RWPE2 (cell line): ENCODE data around the gene RPGRIP1L.
"Not testable (repeated sequence)": the region's sequence is repeated elsewhere in the genome, so short reads cannot be mapped to it uniquely, and the experiment has no call there.

Experiments
- ATAC-seq: fragments of 200-7000 bp; cut with Tn5 transposase; 3 replicates; pipeline ENCODE4 v1.9.1; 2021; ENCODE audit warnings: low read depth
- DNase-seq: peaks from one replicate; pipeline ENCODE4 v3.0.0-alpha.2; 2020; ENCODE audit warnings: low spot score
- H3K27ac ChIP-seq: fragments of 450-650 bp; 2 replicates; pipeline ENCODE4 v1.5.1; 2017; ENCODE audit warnings: mild to moderate bottlenecking; ENCODE audit not compliant: poor library complexity, severe bottlenecking
- H3K27me3 ChIP-seq: fragments of 250-450 bp; sonication (Bioruptor Pico); 2 replicates; pipeline ENCODE4 v1.5.1; 2021; ENCODE audit warnings: mild to moderate bottlenecking, moderate library complexity; ENCODE audit not compliant: insufficient read depth, poor library complexity, severe bottlenecking
- H3K36me3 ChIP-seq: fragments of 250-450 bp; sonication (Bioruptor Pico); 2 replicates; pipeline ENCODE4 v1.5.1; 2020; ENCODE audit warnings: low read depth, mild to moderate bottlenecking, moderate library complexity
- H3K4me1 ChIP-seq: fragments of 250-450 bp; sonication (Bioruptor Pico); 2 replicates; pipeline ENCODE4 v1.5.1; 2021; ENCODE audit warnings: mild to moderate bottlenecking, moderate library complexity; ENCODE audit not compliant: insufficient read depth, poor library complexity, severe bottlenecking
- H3K4me3 ChIP-seq: fragments of 250-450 bp; sonication (Bioruptor Pico); 2 replicates; pipeline ENCODE4 v1.5.1; 2021; ENCODE audit warnings: mild to moderate bottlenecking, moderate library complexity; ENCODE audit not compliant: severe bottlenecking
- H3K9me3 ChIP-seq: fragments of 250-450 bp; sonication (Bioruptor Pico); 2 replicates; pipeline ENCODE4 v1.5.1; 2021; ENCODE audit warnings: mild to moderate bottlenecking, moderate library complexity; ENCODE audit not compliant: severe bottlenecking
- TF ChIP-seq, protein P1 (sequence below): fragments of 450-650 bp; IDR thresholded peaks from one replicate; pipeline ENCODE4 v1.5.1; 2017; ENCODE audit warnings: mild to moderate bottlenecking, moderate library complexity; ENCODE audit not compliant: poor library complexity, severe bottlenecking

Gene RPGRIP1L

DNA sequence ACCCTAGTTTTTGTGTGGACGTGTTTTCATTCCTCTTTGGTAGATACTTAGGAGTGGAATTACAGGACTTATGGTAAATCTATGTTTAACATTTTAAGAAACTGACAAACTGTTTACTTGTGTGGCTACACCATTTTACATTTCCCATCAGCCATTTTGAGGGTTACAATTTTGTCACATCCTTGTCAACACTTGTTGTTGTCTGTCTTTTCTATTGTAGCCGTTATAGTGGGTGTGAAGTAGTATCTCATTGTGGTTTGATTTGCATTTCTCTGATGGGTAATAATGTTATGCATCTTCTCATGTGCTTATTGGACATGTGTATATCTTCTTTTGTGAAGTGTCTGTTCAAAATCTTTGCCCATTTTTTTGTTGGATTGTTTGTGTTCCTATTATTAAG lies 4.8 kb upstream of the RPGRIP1L start:
- Histone ChIP-seq H3K9me3 (no peaks in the 10 kb centered on the region), H3K4me1 (no peaks in the 10 kb centered on the region), H3K27ac (no peak overlapping the region), H3K4me3 (no peak overlapping the region), H3K27me3 (no peaks in the 10 kb centered on the region), H3K36me3 (peaks cover 4% of the 10 kb centered on the region)
- TF ChIP-seq, protein P1, sequence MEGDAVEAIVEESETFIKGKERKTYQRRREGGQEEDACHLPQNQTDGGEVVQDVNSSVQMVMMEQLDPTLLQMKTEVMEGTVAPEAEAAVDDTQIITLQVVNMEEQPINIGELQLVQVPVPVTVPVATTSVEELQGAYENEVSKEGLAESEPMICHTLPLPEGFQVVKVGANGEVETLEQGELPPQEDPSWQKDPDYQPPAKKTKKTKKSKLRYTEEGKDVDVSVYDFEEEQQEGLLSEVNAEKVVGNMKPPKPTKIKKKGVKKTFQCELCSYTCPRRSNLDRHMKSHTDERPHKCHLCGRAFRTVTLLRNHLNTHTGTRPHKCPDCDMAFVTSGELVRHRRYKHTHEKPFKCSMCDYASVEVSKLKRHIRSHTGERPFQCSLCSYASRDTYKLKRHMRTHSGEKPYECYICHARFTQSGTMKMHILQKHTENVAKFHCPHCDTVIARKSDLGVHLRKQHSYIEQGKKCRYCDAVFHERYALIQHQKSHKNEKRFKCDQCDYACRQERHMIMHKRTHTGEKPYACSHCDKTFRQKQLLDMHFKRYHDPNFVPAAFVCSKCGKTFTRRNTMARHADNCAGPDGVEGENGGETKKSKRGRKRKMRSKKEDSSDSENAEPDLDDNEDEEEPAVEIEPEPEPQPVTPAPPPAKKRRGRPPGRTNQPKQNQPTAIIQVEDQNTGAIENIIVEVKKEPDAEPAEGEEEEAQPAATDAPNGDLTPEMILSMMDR, result no peak
- no peak for ATAC-seq
- DNase-seq, result no peak

DNA sequence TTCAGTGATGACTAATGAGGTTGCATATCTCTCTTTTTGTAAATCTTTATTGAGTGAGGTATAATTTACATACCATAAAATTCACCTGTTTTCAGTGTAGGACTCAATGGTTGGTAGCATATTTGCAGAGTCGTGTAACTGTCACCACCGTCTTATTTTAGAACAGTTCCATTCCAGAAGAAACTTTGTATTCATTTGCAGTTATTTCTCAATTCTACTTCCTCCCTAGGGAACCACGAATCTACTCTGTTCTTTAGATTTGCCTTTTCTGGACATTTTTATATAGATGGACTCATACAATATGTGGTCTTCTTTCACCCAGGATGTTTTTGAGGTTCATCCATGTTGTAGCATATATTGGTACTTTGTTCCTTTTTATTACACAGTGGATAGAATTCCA lies 4.0 kb upstream of the RPGRIP1L start:
- H3K9me3 ChIP-seq, result no peaks in the 10 kb centered on the region
- H3K4me3 ChIP-seq, result no peak overlapping the region
- no peaks in the 10 kb centered on the region for H3K27me3 ChIP-seq
- H3K27ac ChIP-seq, result no peak overlapping the region
- DNase-seq (no peak), ATAC-seq (no peak)
- TF ChIP-seq, protein P1, result no peak
- H3K4me1 ChIP-seq, result peaks cover 3% of the 10 kb centered on the region
- H3K36me3 ChIP-seq, result peaks cover 4% of the 10 kb centered on the region

DNA sequence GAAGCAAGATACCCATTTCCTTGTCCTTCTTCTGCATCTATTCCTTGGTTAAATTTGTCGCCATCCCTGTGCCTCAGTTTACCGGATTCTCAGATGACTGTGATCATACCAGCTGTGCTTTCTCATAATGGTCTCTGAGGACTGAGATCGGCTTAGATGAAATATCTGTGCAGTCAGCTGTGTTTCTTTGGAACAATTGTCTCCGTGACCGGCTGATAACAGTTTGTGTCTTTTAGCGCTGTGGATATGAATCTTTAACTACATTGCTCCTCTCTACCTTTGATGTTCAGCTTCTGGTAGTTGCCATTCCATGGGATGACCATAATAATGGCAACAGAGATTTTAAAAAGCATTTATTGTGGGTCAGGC lies 770 bp upstream of the RPGRIP1L start:
- peaks cover 3% of the 10 kb centered on the region for H3K4me1 ChIP-seq
- no peaks in the 10 kb centered on the region for H3K9me3 ChIP-seq
- ATAC-seq, result no peak
- H3K27ac ChIP-seq, result no peak overlapping the region
- no peaks in the 10 kb centered on the region for H3K27me3 ChIP-seq
- TF ChIP-seq, protein P1, result no peak
- H3K4me3 ChIP-seq, result peak overlapping the region; percentile 76
- peaks cover 19% of the 10 kb centered on the region for H3K36me3 ChIP-seq
- no peak for DNase-seq

DNA sequence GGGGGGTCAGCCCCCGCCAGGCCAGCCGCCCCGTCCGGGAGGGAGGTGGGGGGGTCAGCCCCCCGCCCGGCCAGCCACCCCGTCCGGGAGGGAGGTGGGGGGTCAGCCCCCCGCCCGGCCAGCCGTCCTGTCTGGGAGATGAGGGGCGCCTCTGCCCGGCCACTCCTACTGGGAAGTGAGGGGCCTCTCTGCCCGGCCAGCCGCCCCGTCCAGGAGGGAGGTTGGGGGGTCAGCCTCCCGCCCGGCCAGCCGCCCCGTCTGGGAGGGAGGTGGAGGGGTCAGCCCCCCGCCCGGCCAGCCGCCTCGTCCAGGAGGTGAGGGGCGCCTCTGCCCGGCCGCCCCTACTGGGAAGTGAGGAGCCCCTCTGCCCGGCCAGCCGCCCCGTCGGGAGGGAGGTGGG lies 5.4 kb downstream of the RPGRIP1L start:
- not testable (repeated sequence) for H3K4me1 ChIP-seq, H3K4me3 ChIP-seq, H3K9me3 ChIP-seq, DNase-seq, H3K27me3 ChIP-seq, H3K27ac ChIP-seq, ATAC-seq
- peaks cover 40% of the 10 kb centered on the region for H3K36me3 ChIP-seq

DNA sequence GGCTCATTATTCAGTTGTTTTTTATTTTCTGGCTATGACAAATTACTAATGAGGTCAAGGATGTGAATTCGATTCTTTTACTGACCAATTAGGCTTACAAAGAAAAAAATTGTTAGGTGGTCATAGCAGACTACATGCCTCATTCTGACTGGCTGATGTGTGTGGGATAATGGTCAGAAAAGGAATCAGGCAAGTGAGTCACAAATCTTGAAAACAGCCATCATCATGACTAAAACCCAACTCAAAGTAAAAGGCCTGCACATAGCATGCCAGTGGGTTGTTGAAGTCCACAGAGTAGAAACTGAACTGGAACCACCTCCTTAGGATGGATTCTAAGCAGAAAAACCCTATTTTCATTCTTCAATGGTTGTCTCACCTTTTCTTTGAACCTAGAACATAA lies 8.6 kb downstream of the RPGRIP1L start:
- Histone ChIP-seq H3K36me3 (peaks cover 33% of the 10 kb centered on the region), H3K27ac (no peak overlapping the region)
- no peak for DNase-seq

More for the DNA sequence above, 8.6 kb downstream of the RPGRIP1L start:
- no peak for ATAC-seq
- Histone ChIP-seq H3K4me1 (no peaks in the 10 kb centered on the region), H3K27me3 (no peaks in the 10 kb centered on the region), H3K4me3 (no peak overlapping the region), H3K9me3 (no peaks in the 10 kb centered on the region)
- TF ChIP-seq, protein P1, result no peak
